DMS53 (cell line): Measurements from ENCODE around the gene ZNF394.

Experiments used
- DNase-seq: peaks from one replicate; lab custom pipeline; 2025; lab: John Stamatoyannopoulos, UW

Gene ZNF394

GRCh38 chr7:99449326-99449725, 50.8 kb downstream of the ZNF394 start:
- no peak for DNase-seq

GRCh38 chr7:99448855-99449254, 51.2 kb downstream of the ZNF394 start:
- DNase-seq = no peak

- peak; percentile 69 for DNase-seq
Measured at GRCh38 chr7:99447943-99448342, 52.1 kb downstream of the ZNF394 start.

- DNase-seq = no peak
Measured at GRCh38 chr7:99446096-99446495, 54.0 kb downstream of the ZNF394 start.
